Astrocyte (in vitro differentiated cells and primary cell): ENCODE data around the gene CASP2. TPM values are rescaled to one million over a fixed set of nuclear protein-coding genes. Genes with fewer than 3 reads are reported as not detected.

Source experiments
- DNase-seq: peaks from one replicate; pipeline ENCODE4 v3.0.0-alpha.2; 2010; ENCODE audit warnings: low read depth
- FAIRE-seq: peaks from 2 replicates; lab custom pipeline; 2011; peaks lifted over from hg19 to GRCh38; lab: Jason Lieb, UNC
- H2AFZ ChIP-seq: 2 replicates; pipeline ENCODE4 v1.6.0; 2012; ENCODE audit warnings: low read depth, low read length, inconsistent platforms
- H3K27ac ChIP-seq: 2 replicates; pipeline ENCODE4 v1.5.1; 2011; ENCODE audit warnings: low read depth, low read length, inconsistent platforms
- H3K27me3 ChIP-seq: 2 replicates; pipeline ENCODE4 v1.6.0; 2011; ENCODE audit warnings: low read length, inconsistent platforms; ENCODE audit not compliant: insufficient read depth
- H3K36me3 ChIP-seq: 2 replicates; pipeline ENCODE4 v1.5.1; 2011; ENCODE audit warnings: low read length, inconsistent platforms; ENCODE audit not compliant: insufficient read depth
- H3K4me1 ChIP-seq: 2 replicates; pipeline ENCODE4 v1.5.1; 2011; ENCODE audit warnings: low read length, inconsistent platforms; ENCODE audit not compliant: insufficient read depth
- H3K4me2 ChIP-seq: 2 replicates; pipeline ENCODE4 v1.6.0; 2012; ENCODE audit warnings: low read length, inconsistent platforms
- H3K4me3 ChIP-seq: 2 replicates; pipeline ENCODE4 v1.5.1; 2011; ENCODE audit warnings: low read depth, mild to moderate bottlenecking, low read length, inconsistent platforms; ENCODE audit not compliant: insufficient read depth
- H3K79me2 ChIP-seq: 2 replicates; pipeline ENCODE4 v1.6.0; 2012; ENCODE audit warnings: mild to moderate bottlenecking, low read length, inconsistent platforms; ENCODE audit not compliant: insufficient read depth
- H3K9ac ChIP-seq: 2 replicates; pipeline ENCODE4 v1.6.0; 2012; ENCODE audit warnings: mild to moderate bottlenecking, low read length, inconsistent platforms
- H3K9me3 ChIP-seq: 2 replicates; pipeline ENCODE4 v1.5.1; 2012; ENCODE audit warnings: low read depth, mild to moderate bottlenecking, low read length, inconsistent platforms; ENCODE audit not compliant: insufficient read depth
- H4K20me1 ChIP-seq: 2 replicates; pipeline ENCODE4 v1.6.0; 2012; ENCODE audit warnings: low read length, inconsistent platforms; ENCODE audit not compliant: insufficient read depth
- H3K27ac Mint-ChIP-seq: one replicate; pipeline ENCODE4 v1.8.0; 2021; ENCODE audit warnings: mild to moderate bottlenecking, mixed read lengths; ENCODE audit not compliant: unreplicated experiment
- H3K27me3 Mint-ChIP-seq: one replicate; pipeline ENCODE4 v1.8.0; 2021; ENCODE audit warnings: low read depth, mixed read lengths; ENCODE audit not compliant: unreplicated experiment
- H3K36me3 Mint-ChIP-seq: one replicate; pipeline ENCODE4 v1.8.0; 2021; ENCODE audit warnings: low read depth, mixed read lengths; ENCODE audit not compliant: unreplicated experiment
- H3K4me1 Mint-ChIP-seq: one replicate; pipeline ENCODE4 v1.8.0; 2021; ENCODE audit warnings: low read depth, mixed read lengths; ENCODE audit not compliant: unreplicated experiment
- H3K4me3 Mint-ChIP-seq: one replicate; pipeline ENCODE4 v1.8.0; 2021; ENCODE audit warnings: mild to moderate bottlenecking, moderate library complexity, mixed read lengths; ENCODE audit not compliant: unreplicated experiment
- H3K9me3 Mint-ChIP-seq: one replicate; pipeline ENCODE4 v1.8.0; 2021; ENCODE audit warnings: mild to moderate bottlenecking, mixed read lengths; ENCODE audit not compliant: unreplicated experiment
- CTCF ChIP-seq: IDR thresholded peaks from 2 replicates; pipeline ENCODE4 v1.5.1; 2011; ENCODE audit warnings: low read depth, mild to moderate bottlenecking, inconsistent platforms, low read length, moderate library complexity; ENCODE audit not compliant: insufficient read depth
- EZH2 ChIP-seq: IDR thresholded peaks from 2 replicates; pipeline ENCODE4 v1.6.1; 2012; ENCODE audit warnings: mild to moderate bottlenecking, low read length, inconsistent platforms; ENCODE audit not compliant: insufficient read depth
- total RNA-seq: library from RNA; stranded (reverse); gene quantifications from 2 replicates; pipeline ENCODE4 v1.2.1, GENCODE V29; 2021

The CASP2 gene
- total RNA-seq, 1 donor from 2014 or later = 38.0 TPM

DNA sequence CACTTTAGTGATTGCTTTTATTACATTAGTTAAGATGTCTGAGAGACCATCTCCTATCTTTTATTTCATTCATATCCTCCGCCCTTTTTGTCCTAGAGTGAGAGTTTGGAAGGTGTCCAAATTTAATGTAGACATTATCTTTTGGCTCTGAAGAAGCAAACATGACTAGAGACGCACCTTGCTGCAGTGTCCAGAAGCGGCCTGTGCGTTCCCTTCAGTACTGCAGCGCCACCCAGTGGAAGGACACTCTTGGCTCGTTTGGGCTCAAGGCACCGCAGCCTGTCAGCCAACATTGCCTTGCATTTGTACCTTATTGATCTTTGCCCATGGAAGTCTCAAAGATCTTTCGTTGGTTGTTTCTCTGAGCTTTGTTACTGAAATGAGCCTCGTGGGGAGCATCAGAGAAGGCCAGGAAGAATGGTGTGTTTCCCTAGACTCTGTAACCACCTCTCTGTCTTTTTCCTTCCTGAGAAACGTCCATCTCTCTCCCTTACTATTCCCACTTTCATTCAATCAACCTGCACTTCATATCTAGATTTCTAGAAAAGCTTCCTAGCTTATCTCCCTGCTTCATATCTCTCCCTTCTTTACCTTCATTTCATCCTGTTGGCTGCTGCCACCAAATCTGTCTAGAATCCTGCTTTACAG is 17.4 kb downstream of the CASP2 start:
- H3K27me3 ChIP-seq = no peaks in the 10 kb centered on the region
- no peak for DNase-seq
- Mint-ChIP-seq H3K36me3 (peaks cover 22% of the 10 kb centered on the region), H3K27ac (no peak overlapping the region), H3K9me3 (no peaks in the 10 kb centered on the region), H3K4me1 (no peaks in the 10 kb centered on the region), H3K27me3 (no peaks in the 10 kb centered on the region), H3K4me3 (no peak overlapping the region)
- no peak overlapping the region for H3K9ac ChIP-seq
- H2AFZ ChIP-seq = no peak overlapping the region
- H3K4me2 ChIP-seq = no peak overlapping the region
- no peak for FAIRE-seq
- no peaks in the 10 kb centered on the region for H3K9me3 ChIP-seq
- H3K79me2 ChIP-seq = no peaks in the 10 kb centered on the region
- TF ChIP-seq CTCF (peak; percentile 69), EZH2 (no peak)
- no peaks in the 10 kb centered on the region for H3K4me1 ChIP-seq
- peaks cover 66% of the 10 kb centered on the region for H3K36me3 ChIP-seq
- H4K20me1 ChIP-seq = peaks cover 34% of the 10 kb centered on the region
- H3K4me3 ChIP-seq = no peak overlapping the region
- no peak overlapping the region for H3K27ac ChIP-seq

GRCh38 chr7:143308632-143309031 is 20.5 kb downstream of the CASP2 start:
- Histone ChIP-seq H3K79me2 (no peaks in the 10 kb centered on the region), H4K20me1 (peaks cover 31% of the 10 kb centered on the region), H3K9me3 (no peaks in the 10 kb centered on the region), H2AFZ (no peak overlapping the region), H3K4me1 (no peaks in the 10 kb centered on the region), H3K4me3 (no peak overlapping the region), H3K4me2 (no peak overlapping the region), H3K27ac (no peak overlapping the region), H3K9ac (no peak overlapping the region), H3K27me3 (no peaks in the 10 kb centered on the region), H3K36me3 (peaks cover 39% of the 10 kb centered on the region)
- H3K36me3 Mint-ChIP-seq = peaks cover 19% of the 10 kb centered on the region
- H3K4me1 Mint-ChIP-seq = no peaks in the 10 kb centered on the region
- no peak overlapping the region for H3K27ac Mint-ChIP-seq
- no peak for TF ChIP-seq CTCF
- no peak for TF ChIP-seq EZH2
- no peak overlapping the region for H3K4me3 Mint-ChIP-seq
- no peaks in the 10 kb centered on the region for H3K9me3 Mint-ChIP-seq
- no peaks in the 10 kb centered on the region for H3K27me3 Mint-ChIP-seq
- no peak for FAIRE-seq
- no peak for DNase-seq

DNA sequence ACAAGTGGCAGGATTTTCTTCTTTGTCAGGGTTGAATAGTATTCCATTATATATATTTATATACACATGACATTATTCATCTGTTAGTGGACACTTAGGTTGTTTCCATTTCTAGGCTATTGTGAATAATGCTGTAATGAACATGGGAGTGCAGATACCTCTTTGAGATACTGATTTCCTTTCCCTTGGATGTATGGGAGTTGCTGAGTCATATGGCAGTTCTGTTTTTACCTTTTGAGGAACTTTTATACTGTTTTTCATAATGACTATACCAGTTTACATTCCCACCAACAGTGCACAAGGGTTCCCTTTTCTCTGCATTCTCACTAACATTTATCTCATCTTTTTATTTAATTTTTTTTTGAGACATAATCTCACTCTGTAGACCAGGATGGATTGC is 26.0 kb downstream of the CASP2 start:
- no peak overlapping the region for H3K4me3 Mint-ChIP-seq
- H3K27ac Mint-ChIP-seq = no peak overlapping the region
- no peaks in the 10 kb centered on the region for H3K4me1 Mint-ChIP-seq
- Histone ChIP-seq H2AFZ (no peak overlapping the region), H3K79me2 (no peaks in the 10 kb centered on the region), H3K4me1 (no peaks in the 10 kb centered on the region), H3K4me2 (no peak overlapping the region), H3K27ac (no peak overlapping the region), H3K36me3 (no peaks in the 10 kb centered on the region), H3K9me3 (no peaks in the 10 kb centered on the region), H3K4me3 (no peak overlapping the region), H4K20me1 (no peaks in the 10 kb centered on the region), H3K27me3 (no peaks in the 10 kb centered on the region), H3K9ac (no peak overlapping the region)
- TF ChIP-seq EZH2 = no peak
- TF ChIP-seq CTCF = no peak
- H3K27me3 Mint-ChIP-seq = peaks cover 19% of the 10 kb centered on the region
- no peak for FAIRE-seq
- no peak for DNase-seq
- no peaks in the 10 kb centered on the region for H3K9me3 Mint-ChIP-seq
- peaks cover 4% of the 10 kb centered on the region for H3K36me3 Mint-ChIP-seq
